ENCODE results near the gene PABPC3. TPM values are rescaled to one million over a fixed set of nuclear protein-coding genes. Genes with fewer than 3 reads are reported as not detected.

Gene PABPC3
- total and polyA plus RNA-seq, 2 donors (not counting 3 experiments of a cell fraction or from before 2014, with no cell fraction given), result 0.07 to 0.31 TPM

DNA sequence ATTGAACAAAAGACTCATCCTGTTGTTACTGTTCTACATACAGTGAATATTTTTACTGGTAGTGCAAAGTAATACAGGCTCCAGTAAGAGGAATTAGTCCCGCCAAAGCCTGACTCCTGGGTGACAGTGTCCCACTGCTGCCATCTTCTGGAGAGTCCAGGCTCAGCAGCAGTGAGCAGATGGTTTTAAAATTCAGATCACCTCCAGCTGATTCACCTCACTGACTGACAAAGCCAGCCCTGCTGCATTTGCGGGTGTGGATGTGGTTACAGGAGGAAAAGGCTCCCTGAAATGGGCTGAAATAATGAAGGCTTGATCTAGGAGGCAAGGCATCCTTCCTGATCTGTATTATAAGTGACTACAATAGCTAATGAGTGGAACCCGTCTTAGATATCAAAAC is 18.3 kb downstream of the PABPC3 start:
- Histone ChIP-seq H3K4me1 (ENCODE audit: control insufficient read depth, extremely low read depth, insufficient read depth, low read length) (no peaks in the 10 kb centered on the region), H3K4me3 (replicated peaks in 1 of 3; ENCODE audit: insufficient read depth in 1 of 3, low read depth in 1 of 3, low read length in 3 of 3) (no peak overlapping the region), H3K9ac (replicated peaks; ENCODE audit: extremely low read depth, insufficient read depth, low read length) (no peak overlapping the region), H3K36me3 (ENCODE audit: control insufficient read depth in 2 of 2, extremely low read depth in 1 of 2, insufficient read depth in 2 of 2, low read length in 2 of 2) (no peaks in the 10 kb centered on the region), H4K20me1 (replicated peaks; ENCODE audit: control insufficient read depth, extremely low read depth, insufficient read depth, low read length) (no peaks in the 10 kb centered on the region), H3K79me2 (ENCODE audit: control insufficient read depth, insufficient read depth, low read length) (no peaks in the 10 kb centered on the region), H3K27ac (ENCODE audit: insufficient read depth, low read depth, low read length) (no peak overlapping the region), H3K9me3 (replicated peaks; ENCODE audit: control insufficient read depth, insufficient read depth, low read length) (no peaks in the 10 kb centered on the region), H3K9me1 (replicated peaks; ENCODE audit: control insufficient read depth, extremely low read depth, insufficient read depth, low read length) (no peaks in the 10 kb centered on the region), H3K4me2 (ENCODE audit: insufficient read depth, low read length) (no peak overlapping the region), H2AFZ (ENCODE audit: low read depth, low read length) (no peak overlapping the region), H3K27me3 (ENCODE audit: control insufficient read depth in 2 of 2, insufficient read depth in 2 of 2, low read length in 2 of 2) (peaks cover 6 to 7% of the 10 kb centered on the region in 2 experiments)
- FAIRE-seq (peak; percentile 84), DNase-seq (ENCODE audit: low read depth, low spot score) (peak; percentile 75)
- ChIA-PET POLR2A (no interaction called here), CTCF (interaction anchor here (0.6 to 3.7 kb wide), 22 partner anchors 10 to 420 kb away, joined by 3 to 33 read pairs (median 4); no protein-coding TSS in a partner anchor)
- intact Hi-C loops (cut with micrococcal nuclease) (loop anchor here (1.0 kb wide), 1 partner anchor 29 kb away; no protein-coding TSS in a partner anchor), dilution Hi-C loops (cut with MboI; ENCODE audit: extremely low pct_ligation_motif_present, low sequenced_read_pairs) (no loop called here)
- peak; percentile 82 to 85 for TF ChIP-seq CTCF (IDR thresholded peaks at IDR 0.05; ENCODE audit: extremely low read depth in 1 of 2, insufficient read depth in 1 of 2, low read depth in 1 of 2, low read length in 2 of 2)
- no peak for TF ChIP-seq POLR2A (IDR thresholded peaks at IDR 0.05; ENCODE audit: low read depth, low read length)
- no TSS peak for BruUV-seq (replicated peaks)

DNA sequence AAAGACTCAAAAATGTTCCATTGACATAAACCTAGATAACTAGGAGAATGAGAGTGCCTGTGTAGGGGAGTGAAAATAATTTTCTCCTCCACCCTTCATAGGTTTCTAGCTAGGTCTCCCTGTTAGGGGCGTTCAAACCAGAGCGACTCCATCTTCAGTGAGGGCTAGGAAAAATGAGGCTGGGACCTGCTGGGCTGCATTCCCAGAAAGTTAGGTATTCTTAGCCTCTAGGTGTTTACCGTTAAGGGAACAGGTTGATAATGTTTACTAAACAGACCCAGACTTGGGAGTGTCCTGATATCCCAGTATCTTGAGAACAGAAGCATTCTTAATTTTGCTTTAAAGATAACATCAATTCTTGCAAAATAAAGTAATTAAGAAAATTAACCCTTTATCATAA is 20.1 kb downstream of the PABPC3 start:
- Histone ChIP-seq H3K9me1 (replicated peaks; ENCODE audit: control insufficient read depth, extremely low read depth, insufficient read depth, low read length) (no peaks in the 10 kb centered on the region), H3K27me3 (ENCODE audit: control insufficient read depth in 2 of 2, insufficient read depth in 2 of 2, low read length in 2 of 2) (peaks cover 7 to 8% of the 10 kb centered on the region in 2 experiments), H3K4me1 (ENCODE audit: control insufficient read depth, extremely low read depth, insufficient read depth, low read length) (no peaks in the 10 kb centered on the region), H2AFZ (ENCODE audit: low read depth, low read length) (no peak overlapping the region), H3K79me2 (ENCODE audit: control insufficient read depth, insufficient read depth, low read length) (no peaks in the 10 kb centered on the region), H4K20me1 (replicated peaks; ENCODE audit: control insufficient read depth, extremely low read depth, insufficient read depth, low read length) (no peaks in the 10 kb centered on the region), H3K9ac (replicated peaks; ENCODE audit: extremely low read depth, insufficient read depth, low read length) (no peak overlapping the region), H3K36me3 (ENCODE audit: control insufficient read depth in 2 of 2, extremely low read depth in 1 of 2, insufficient read depth in 2 of 2, low read length in 2 of 2) (no peaks in the 10 kb centered on the region), H3K4me2 (ENCODE audit: insufficient read depth, low read length) (no peak overlapping the region), H3K4me3 (replicated peaks in 1 of 3; ENCODE audit: insufficient read depth in 1 of 3, low read depth in 1 of 3, low read length in 3 of 3) (no peak overlapping the region), H3K27ac (ENCODE audit: insufficient read depth, low read depth, low read length) (no peak overlapping the region), H3K9me3 (replicated peaks; ENCODE audit: control insufficient read depth, insufficient read depth, low read length) (no peaks in the 10 kb centered on the region)
- DNase-seq (ENCODE audit: low read depth, low spot score), result no peak
- ChIA-PET POLR2A (no interaction called here), CTCF (no interaction called here)
- dilution Hi-C loops (cut with MboI; ENCODE audit: extremely low pct_ligation_motif_present, low sequenced_read_pairs), result no loop called here
- BruUV-seq (replicated peaks), result no TSS peak
- intact Hi-C loops (cut with micrococcal nuclease), result no loop called here
- no peak for TF ChIP-seq CTCF (IDR thresholded peaks at IDR 0.05; ENCODE audit: extremely low read depth in 1 of 2, insufficient read depth in 1 of 2, low read depth in 1 of 2, low read length in 2 of 2)
- no peak for TF ChIP-seq POLR2AphosphoS5 (IDR thresholded peaks at IDR 0.05; ENCODE audit: insufficient read depth, low read depth, low read length)
- TF ChIP-seq GATA2 (IDR thresholded peaks at IDR 0.05; ENCODE audit: insufficient read depth, insufficient read length, low read depth, low read length), result no peak
- FAIRE-seq, result no peak

All from endothelial cell of umbilical vein (primary cell).